Measurements from ENCODE around the gene DERL3. TPM values are rescaled to one million over a fixed set of nuclear protein-coding genes. Genes with fewer than 3 reads are reported as not detected.

The DERL3 gene
- total and polyA plus RNA-seq, 2 of the 13 experiments (the other 11 are each of a cell fraction or from before 2014, with no cell fraction given) = not detected

- peak; percentile 58; the same call in 1 of the 2 replicates for TF ChIP-seq ZNF142 (CRISPR knock-in tag; IDR thresholded peaks at IDR 0.05)
- 0 out of 2 replicates have a peak, but pooled peaks have one; percentile 36 for TF ChIP-seq RBAK (CRISPR knock-in tag; IDR thresholded peaks at IDR 0.05)
- no peak for TF ChIP-seq PAF1 (CRISPR knock-in tag; IDR thresholded peaks at IDR 0.05)
- TF ChIP-seq SOX13 (IDR thresholded peaks at IDR 0.05) = 0 out of 2 replicates have a peak, but pooled peaks have one; percentile 19
- TF ChIP-seq SOX13 (CRISPR knock-in tag; conservative IDR thresholded peaks at IDR 0.05 in 1 of 2, IDR thresholded peaks at IDR 0.05 in 1 of 2) = no peak
- 0 out of 2 replicates have a peak, but pooled peaks have one; percentile 31 for TF ChIP-seq DZIP1 (CRISPR knock-in tag; IDR thresholded peaks at IDR 0.05)
- no peak for TF ChIP-seq SIN3B (IDR thresholded peaks at IDR 0.05; ENCODE audit: low read length)
- no peak for TF ChIP-seq ZNF691 (CRISPR knock-in tag; IDR thresholded peaks at IDR 0.05; ENCODE audit: borderline replicate concordance, low read depth)
- TF ChIP-seq SMAD1 (CRISPR knock-in tag; IDR thresholded peaks at IDR 0.05; ENCODE audit: borderline replicate concordance, low read depth) = no peak
- TF ChIP-seq CSRNP1 (CRISPR knock-in tag; IDR thresholded peaks at IDR 0.05) = no peak
- no peak for TF ChIP-seq ZNF24 (IDR thresholded peaks at IDR 0.05)
- TF ChIP-seq NCOA2 (CRISPR knock-in tag; IDR thresholded peaks at IDR 0.05) = peak; percentile 47; the same call in 1 of the 2 replicates
- TF ChIP-seq SOX5 (CRISPR knock-in tag; IDR thresholded peaks at IDR 0.05; ENCODE audit: borderline replicate concordance) = no peak
- TF ChIP-seq ZNF383 (CRISPR knock-in tag; IDR thresholded peaks at IDR 0.05; ENCODE audit: borderline replicate concordance) = no peak
- TF ChIP-seq ZNF629 (CRISPR knock-in tag; conservative IDR thresholded peaks at IDR 0.05) = no peak
- TF ChIP-seq ARID2 (CRISPR knock-in tag; IDR thresholded peaks at IDR 0.05; ENCODE audit: borderline replicate concordance) = no peak
- no peak for TF ChIP-seq ZBTB7A (CRISPR knock-in tag; IDR thresholded peaks at IDR 0.05)
- no peak for TF ChIP-seq MYNN (CRISPR knock-in tag; IDR thresholded peaks at IDR 0.05; ENCODE audit: low read depth)
These were observed 19.0 kb upstream of the DERL3 start, which contains the start of gene SLC2A11 (continued) for GRCh38 chr22:23857606-23858483.
